Measurements from ENCODE around the gene BRIP1. TPM values are rescaled to one million over a fixed set of nuclear protein-coding genes. Genes with fewer than 3 reads are reported as not detected.

BRIP1 gene
- polyA plus RNA-seq, 1 of the 3 experiments (the other 2 are of a cell fraction) = 2.0 TPM

DNA sequence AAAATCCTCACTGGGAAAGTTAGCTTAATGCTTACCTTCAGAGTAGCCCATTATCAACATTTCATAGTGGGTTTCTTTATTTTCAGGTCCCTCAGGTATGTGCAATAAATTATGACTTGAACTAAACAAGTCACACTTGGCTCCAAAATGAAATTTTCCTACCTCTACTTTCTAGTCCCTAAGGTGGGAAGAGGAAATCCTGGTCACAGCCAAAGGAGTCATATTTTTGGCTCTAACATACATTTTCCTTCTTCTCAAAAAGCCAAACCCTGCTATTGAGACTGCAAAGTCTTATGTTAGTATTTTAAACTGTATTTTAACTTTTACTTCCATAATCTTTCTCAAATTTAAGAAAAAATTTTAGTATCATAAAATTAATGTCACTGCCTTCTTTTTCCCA lies 128.9 kb downstream of the BRIP1 start:
- no peak overlapping the region for H3K4me2 ChIP-seq
- no peaks in the 10 kb centered on the region for H3F3A ChIP-seq (replicated peaks; ENCODE audit: insufficient read depth)
- no peaks in the 10 kb centered on the region for H3K9me2 ChIP-seq
- H3K36me3 ChIP-seq (replicated peaks in 1 of 2; ENCODE audit: control insufficient read depth in 1 of 2, insufficient read depth in 2 of 2, low read length in 1 of 2) = peaks cover 20 to 43% of the 10 kb centered on the region in 2 experiments
- H3K9ac ChIP-seq = no peak overlapping the region
- no peaks in the 10 kb centered on the region for H3K27me3 ChIP-seq (ENCODE audit: insufficient read depth)
- no peaks in the 10 kb centered on the region for H4K20me1 ChIP-seq (ENCODE audit: insufficient read depth)
- DNase-seq = no peak
- H3K79me2 ChIP-seq (ENCODE audit: insufficient read depth) = no peaks in the 10 kb centered on the region
- peaks cover 6% of the 10 kb centered on the region; the same call in 1 of the 2 replicates for H3K9me3 ChIP-seq
- no peak overlapping the region for H3K27ac ChIP-seq (ENCODE audit: low read depth in 2 of 2, low read length in 1 of 2)
- no peak for TF ChIP-seq IRF3 (IDR thresholded peaks at IDR 0.05; ENCODE audit: low read depth, low read length)
- no peak for TF ChIP-seq CHD2 (IDR thresholded peaks at IDR 0.05; ENCODE audit: low read length, partially characterized antibody)
- no peak for TF ChIP-seq RXRA (IDR thresholded peaks at IDR 0.05; ENCODE audit: borderline replicate concordance, low read depth)
- no peak for TF ChIP-seq MXI1 (IDR thresholded peaks at IDR 0.05; ENCODE audit: low read depth, low read length)
- TF ChIP-seq CTCF (IDR thresholded peaks at IDR 0.05) = no peak
- TF ChIP-seq TEAD4 (IDR thresholded peaks at IDR 0.05; ENCODE audit: borderline replicate concordance, insufficient read depth) = no peak
- no peak for TF ChIP-seq JUND (IDR thresholded peaks at IDR 0.05)
- no peak for TF ChIP-seq REST (IDR thresholded peaks at IDR 0.05; ENCODE audit: low read depth, low read length)
- TF ChIP-seq NFIC (IDR thresholded peaks at IDR 0.05; ENCODE audit: borderline replicate concordance) = no peak
- no peak for TF ChIP-seq ELF1 (IDR thresholded peaks at IDR 0.05)
- no peak for TF ChIP-seq RAD21 (IDR thresholded peaks at IDR 0.05; ENCODE audit: low read length)
- TF ChIP-seq YY1 (IDR thresholded peaks at IDR 0.05; ENCODE audit: low read depth) = no peak
- H3K4me1 ChIP-seq (ENCODE audit: control insufficient read depth in 1 of 2, insufficient read depth in 2 of 2, low read depth in 1 of 2, low read length in 1 of 2) = no peaks in the 10 kb centered on the region
- no peak overlapping the region for H2AFZ ChIP-seq (ENCODE audit: low read depth)
- CTCF ChIA-PET = interaction anchor here (1.0 to 1.4 kb wide), 2 partner anchors 10 to 26 kb away, joined by 3 read pairs; no protein-coding TSS in a partner anchor
- POLR2A ChIA-PET = no interaction called here
- H3K4me3 ChIP-seq (ENCODE audit: low read depth in 2 of 2, low read length in 1 of 2) = no peak overlapping the region

All from SK-N-SH (cell line).